Neutrophil (primary cell): ENCODE data around the gene DENND6A.
"Not testable (repeated sequence)": the region's sequence is repeated elsewhere in the genome, so short reads cannot be mapped to it uniquely, and the experiment has no call there.

Source experiments
- H3K27ac ChIP-seq: fragments of 200-600 bp; sonication (generic); 2 replicates; pipeline ENCODE4 v1.5.1; 2016; ENCODE audit warnings: mild to moderate bottlenecking, moderate library complexity
- H3K27me3 ChIP-seq: fragments of 200-600 bp; sonication (generic); 2 replicates; pipeline ENCODE4 v1.6.0; 2016; ENCODE audit warnings: mild to moderate bottlenecking
- H3K36me3 ChIP-seq: fragments of 200-600 bp; sonication (generic); 2 replicates; pipeline ENCODE4 v1.5.1; 2017
- H3K4me1 ChIP-seq, 2 experiments: fragments of 200-600 bp in 1 of 2; sonication (generic) in 1 of 2; 1 replicate in 1 of 2; 2 replicates in 1 of 2; pipeline versions ENCODE4 v1.5.1 to v1.6.1; 2013 to 2016; ENCODE audit warnings: low read depth in 1 of 2, low read length in 1 of 2, mild to moderate bottlenecking in 1 of 2, moderate library complexity in 1 of 2; ENCODE audit not compliant: control insufficient read depth in 1 of 2, insufficient read depth in 1 of 2
- H3K4me3 ChIP-seq, 2 experiments: fragments of 200-600 bp in 1 of 2; sonication (generic) in 1 of 2; 1 replicate in 1 of 2; 2 replicates in 1 of 2; pipeline ENCODE4 v1.5.1; 2013 to 2016; ENCODE audit warnings: low read depth in 1 of 2, low read length in 1 of 2, mild to moderate bottlenecking in 1 of 2, moderate library complexity in 1 of 2
- H3K9me3 ChIP-seq: fragments of 200-600 bp; sonication (generic); 2 replicates; pipeline ENCODE4 v1.5.1; 2016
- TF ChIP-seq, protein P1 (sequence below): fragments of 200-600 bp; sonication (generic); IDR thresholded peaks from 2 replicates; pipeline ENCODE4 v1.5.1; 2016; ENCODE audit warnings: antibody characterized with exemption

The DENND6A gene

DNA sequence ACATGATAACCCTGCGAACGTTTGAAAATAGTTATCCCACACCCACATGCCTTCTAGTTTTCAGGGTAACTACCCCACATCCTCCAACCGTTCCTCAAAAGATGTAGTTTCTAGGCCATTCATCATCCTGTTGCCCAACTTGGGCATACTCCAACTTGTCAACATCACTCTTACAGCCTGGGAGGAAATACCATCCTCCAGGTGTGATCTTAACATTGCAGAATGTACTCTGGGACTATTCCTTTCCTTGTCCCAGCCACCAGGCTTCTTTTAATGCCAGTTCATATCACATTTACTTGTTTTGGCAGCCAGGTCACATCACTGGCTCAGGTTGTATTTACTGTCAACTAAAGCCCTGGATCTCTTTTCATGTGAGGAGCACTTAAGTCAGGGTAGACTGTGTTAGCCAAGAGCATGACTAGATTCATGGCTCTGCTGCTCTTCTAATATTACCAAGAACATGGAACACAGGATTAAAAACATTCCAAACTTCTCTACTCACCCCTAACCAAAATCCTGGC, 4.0 kb upstream of the DENND6A start:
- Histone ChIP-seq H3K27me3 (no peaks in the 10 kb centered on the region), H3K27ac (no peak overlapping the region), H3K9me3 (no peaks in the 10 kb centered on the region), H3K36me3 (no peaks in the 10 kb centered on the region), H3K4me1 (peaks cover 6 to 7% of the 10 kb centered on the region in 2 experiments), H3K4me3 (no peak overlapping the region)
- TF ChIP-seq, protein P1, sequence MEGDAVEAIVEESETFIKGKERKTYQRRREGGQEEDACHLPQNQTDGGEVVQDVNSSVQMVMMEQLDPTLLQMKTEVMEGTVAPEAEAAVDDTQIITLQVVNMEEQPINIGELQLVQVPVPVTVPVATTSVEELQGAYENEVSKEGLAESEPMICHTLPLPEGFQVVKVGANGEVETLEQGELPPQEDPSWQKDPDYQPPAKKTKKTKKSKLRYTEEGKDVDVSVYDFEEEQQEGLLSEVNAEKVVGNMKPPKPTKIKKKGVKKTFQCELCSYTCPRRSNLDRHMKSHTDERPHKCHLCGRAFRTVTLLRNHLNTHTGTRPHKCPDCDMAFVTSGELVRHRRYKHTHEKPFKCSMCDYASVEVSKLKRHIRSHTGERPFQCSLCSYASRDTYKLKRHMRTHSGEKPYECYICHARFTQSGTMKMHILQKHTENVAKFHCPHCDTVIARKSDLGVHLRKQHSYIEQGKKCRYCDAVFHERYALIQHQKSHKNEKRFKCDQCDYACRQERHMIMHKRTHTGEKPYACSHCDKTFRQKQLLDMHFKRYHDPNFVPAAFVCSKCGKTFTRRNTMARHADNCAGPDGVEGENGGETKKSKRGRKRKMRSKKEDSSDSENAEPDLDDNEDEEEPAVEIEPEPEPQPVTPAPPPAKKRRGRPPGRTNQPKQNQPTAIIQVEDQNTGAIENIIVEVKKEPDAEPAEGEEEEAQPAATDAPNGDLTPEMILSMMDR, result no peak

DNA sequence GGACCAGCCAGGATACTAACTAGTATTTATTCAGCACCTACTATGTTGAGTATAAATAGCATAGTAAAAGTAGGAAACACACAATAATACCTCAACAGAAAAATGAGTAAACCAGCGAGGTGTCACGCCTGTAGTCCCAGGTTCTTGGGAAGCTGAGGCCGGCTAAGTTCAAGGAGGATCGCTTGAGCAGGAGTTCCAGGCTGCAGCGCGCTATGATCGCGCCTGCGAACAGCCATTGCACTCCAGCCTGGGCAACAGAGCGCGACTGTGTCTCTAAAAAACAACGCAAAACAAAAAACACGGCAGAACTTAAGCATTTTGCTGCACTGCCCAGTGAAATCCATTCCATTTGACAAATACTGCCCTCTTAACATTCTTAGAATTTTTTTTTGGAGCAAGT, 1.3 kb upstream of the DENND6A start:
- H3K4me1 ChIP-seq, result peaks cover 20 to 25% of the 10 kb centered on the region in 2 experiments
- no peak overlapping the region for H3K4me3 ChIP-seq
- H3K27ac ChIP-seq, result peak overlapping the region; percentile 96
- TF ChIP-seq, protein P1, result no peak
- H3K36me3 ChIP-seq, result no peaks in the 10 kb centered on the region
- H3K27me3 ChIP-seq, result no peaks in the 10 kb centered on the region
- H3K9me3 ChIP-seq, result no peaks in the 10 kb centered on the region

DNA sequence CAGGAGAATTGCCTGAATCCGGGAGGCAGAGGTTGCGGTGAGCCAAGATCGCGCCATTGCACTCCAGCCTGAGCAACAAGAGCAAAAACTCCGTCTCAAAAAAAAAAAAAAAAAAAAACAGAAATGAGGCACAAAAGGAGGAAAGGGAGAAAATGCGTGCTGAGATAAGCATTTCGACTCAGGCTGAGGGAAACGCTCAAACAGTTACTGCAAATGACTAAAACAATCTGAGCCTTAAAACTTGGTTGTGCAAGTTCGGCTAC, 813 bp downstream of the DENND6A start:
- not testable (repeated sequence) for H3K9me3 ChIP-seq, H3K36me3 ChIP-seq, H3K27me3 ChIP-seq
- Histone ChIP-seq H3K4me3 (peak overlapping the region; percentile 76 to 93), H3K4me1 (peaks cover 20 to 25% of the 10 kb centered on the region in 2 experiments), H3K27ac (peak overlapping the region; percentile 96)

DNA sequence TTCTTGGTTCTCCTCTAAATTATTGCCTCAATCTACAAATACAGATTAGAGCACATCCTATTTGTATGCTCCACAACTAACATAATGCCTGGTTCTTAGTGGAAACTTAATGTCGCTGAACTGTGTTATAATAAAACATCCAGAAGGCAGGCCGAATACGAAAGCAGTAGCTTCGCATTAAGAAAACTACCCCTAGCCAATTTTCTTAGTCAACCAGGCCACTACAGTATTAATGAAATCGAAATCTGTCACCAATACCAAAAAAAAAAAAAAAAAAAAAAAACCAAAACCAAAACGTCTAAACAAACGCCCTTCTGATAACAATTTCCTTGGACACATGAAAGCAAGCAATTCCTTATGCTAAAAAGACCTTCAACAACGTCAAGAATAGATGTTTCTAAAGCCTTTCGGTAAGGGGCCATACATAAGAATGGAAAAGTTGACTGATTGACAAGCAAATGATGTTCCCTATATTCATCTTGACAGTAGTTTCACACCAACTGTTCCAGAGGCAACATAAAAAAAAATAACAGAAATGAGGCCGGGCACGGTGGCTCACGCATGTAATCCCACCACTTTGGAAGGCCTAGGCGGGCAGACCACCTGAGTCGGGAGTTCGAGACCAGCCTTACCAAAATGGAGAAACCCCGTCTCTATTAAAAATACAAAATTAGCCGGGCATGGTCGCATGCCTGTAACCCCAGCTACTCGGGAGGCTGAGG, 1.3 kb downstream of the DENND6A start:
- Histone ChIP-seq H3K4me1 (peaks cover 17 to 25% of the 10 kb centered on the region in 2 experiments), H3K4me3 (peak overlapping the region; percentile 76 to 93), H3K36me3 (no peaks in the 10 kb centered on the region), H3K27ac (peak overlapping the region; percentile 96), H3K27me3 (no peaks in the 10 kb centered on the region), H3K9me3 (no peaks in the 10 kb centered on the region)
- TF ChIP-seq, protein P1, result no peak

DNA sequence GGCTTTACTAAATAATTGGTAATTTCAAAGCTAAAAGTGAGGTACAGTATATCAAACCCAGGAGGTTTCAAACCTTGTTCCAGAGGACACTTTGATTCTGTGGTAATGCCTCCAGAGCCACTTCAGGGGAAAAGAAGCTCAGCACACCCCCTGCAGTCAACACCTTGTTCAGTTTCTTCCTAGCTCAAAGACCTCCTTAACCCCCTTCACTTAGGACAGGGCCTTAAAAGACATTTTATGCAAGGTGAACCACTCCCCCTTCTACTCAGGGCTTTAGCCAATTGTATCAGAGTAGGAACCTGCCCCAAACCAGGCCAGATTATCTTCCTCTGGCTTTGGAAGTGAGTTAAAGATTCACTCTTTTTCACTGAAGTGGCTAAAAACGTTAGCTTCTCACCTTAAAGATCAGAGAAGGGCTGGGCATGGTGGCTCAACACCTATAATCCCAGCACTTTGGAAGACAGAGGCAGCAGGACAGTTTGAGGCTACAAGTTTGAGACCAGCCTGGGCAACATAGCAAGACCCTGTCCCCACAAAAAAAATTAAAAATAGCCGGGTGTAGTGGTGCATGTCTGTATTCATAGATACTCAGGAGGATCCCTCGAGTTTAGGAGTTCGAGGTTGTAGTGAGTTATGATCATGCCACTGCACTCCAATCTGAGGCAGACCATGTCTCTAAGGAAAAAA, 3.4 kb downstream of the DENND6A start:
- Histone ChIP-seq H3K4me1 (peaks cover 17 to 25% of the 10 kb centered on the region in 2 experiments), H3K27me3 (no peaks in the 10 kb centered on the region), H3K27ac (peak overlapping the region; percentile 32), H3K36me3 (no peaks in the 10 kb centered on the region), H3K9me3 (no peaks in the 10 kb centered on the region), H3K4me3 (no peak overlapping the region)
- TF ChIP-seq, protein P1, result no peak

DNA sequence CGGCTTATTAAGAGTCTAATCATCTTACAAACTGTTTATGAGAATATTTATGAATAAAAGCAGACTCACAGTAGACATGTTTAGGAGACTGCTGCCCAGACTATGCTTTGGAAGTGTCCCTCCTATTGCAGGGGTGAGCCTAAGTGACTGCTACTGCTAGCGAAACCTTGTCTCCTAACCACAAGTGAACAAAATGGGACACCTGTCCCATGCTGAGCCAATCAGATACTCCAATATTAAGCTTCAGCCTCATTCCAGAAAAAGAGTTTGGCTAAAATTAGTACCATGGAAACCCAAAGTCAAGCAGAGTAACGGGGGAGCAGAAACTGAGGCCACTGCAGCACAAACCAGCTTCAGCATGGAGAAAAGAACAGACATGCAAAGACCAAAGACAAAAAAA, 4.6 kb downstream of the DENND6A start:
- Histone ChIP-seq H3K36me3 (no peaks in the 10 kb centered on the region), H3K4me1 (peaks cover 19 to 21% of the 10 kb centered on the region in 2 experiments), H3K27ac (no peak overlapping the region), H3K4me3 (no peak overlapping the region), H3K27me3 (no peaks in the 10 kb centered on the region), H3K9me3 (no peaks in the 10 kb centered on the region)
- TF ChIP-seq, protein P1, result no peak
